DMS 273 (cell line): ENCODE results near the gene CACNA1S.

ENCODE experiments used
- DNase-seq: peaks from one replicate; lab custom pipeline; 2025; ENCODE audit not compliant: unreplicated experiment; lab: John Stamatoyannopoulos, UW

CACNA1S gene

GRCh38 chr1:201140235-201140940 lies 28.2 kb upstream of the CACNA1S start:
- DNase-seq, result no peak

GRCh38 chr1:201139756-201140155 lies 27.5 kb upstream of the CACNA1S start:
- DNase-seq, result no peak

DNA sequence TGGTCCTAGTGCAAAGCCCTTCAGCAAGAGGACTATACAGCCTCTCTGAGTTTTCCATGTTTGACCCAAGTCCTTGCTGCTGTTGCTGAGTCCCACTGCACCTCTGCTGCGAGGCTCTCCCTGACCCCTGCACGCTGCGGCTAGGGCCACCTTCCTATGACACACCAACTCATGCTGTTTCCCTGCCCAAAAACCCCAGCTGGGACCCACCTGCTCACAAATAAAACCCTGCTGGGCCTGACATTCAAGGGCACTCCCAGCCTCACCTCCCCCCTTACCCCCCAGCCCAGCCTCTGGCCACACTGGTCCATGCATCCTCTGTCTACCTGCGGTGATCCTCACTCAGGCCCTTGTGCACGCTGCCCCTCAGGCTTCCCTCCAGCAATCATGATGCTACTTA lies 27.1 kb upstream of the CACNA1S start:
- no peak for DNase-seq

- no peak for DNase-seq
These were observed 26.1 kb upstream of the CACNA1S start for GRCh38 chr1:201138311-201138840.

DNA sequence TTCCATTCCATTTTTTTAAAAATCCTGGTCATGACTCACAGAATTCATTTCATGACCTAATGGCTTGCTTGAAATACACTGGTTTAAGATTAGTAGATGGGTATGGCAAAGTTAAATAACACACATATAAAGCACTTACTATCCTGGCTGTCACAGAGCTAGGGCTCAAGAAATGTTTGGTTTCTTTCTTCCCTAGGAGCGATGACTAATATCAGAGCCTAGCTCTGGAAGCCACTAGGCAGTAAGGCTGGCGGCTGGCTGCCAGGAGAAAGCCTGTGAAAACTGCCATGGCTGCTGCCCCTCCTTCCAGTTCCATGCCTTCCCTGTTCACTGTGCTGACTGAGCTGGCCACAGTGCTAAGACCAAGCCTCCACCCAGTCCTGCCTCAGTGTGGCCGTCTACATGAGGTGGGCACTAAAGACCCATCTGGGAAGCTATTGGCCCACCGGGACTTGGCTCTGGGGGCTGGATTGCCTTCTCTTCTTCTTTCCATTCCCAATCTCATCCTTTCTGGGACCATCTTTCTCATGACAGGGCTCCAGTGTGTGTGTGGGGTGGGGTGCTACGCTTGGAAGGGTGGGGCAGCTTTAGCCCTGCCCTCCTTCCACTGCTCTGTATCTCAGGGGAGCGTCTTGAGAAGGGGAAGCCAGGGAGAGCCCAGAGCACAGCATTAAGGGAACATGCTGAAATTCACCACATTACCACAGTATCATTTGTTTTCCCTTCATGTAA lies 25.5 kb upstream of the CACNA1S start:
- no peak for DNase-seq

GRCh38 chr1:201137024-201137392 lies 24.8 kb upstream of the CACNA1S start:
- no peak for DNase-seq

- DNase-seq, result no peak
These were observed 24.3 kb upstream of the CACNA1S start for GRCh38 chr1:201136355-201137023.

DNA sequence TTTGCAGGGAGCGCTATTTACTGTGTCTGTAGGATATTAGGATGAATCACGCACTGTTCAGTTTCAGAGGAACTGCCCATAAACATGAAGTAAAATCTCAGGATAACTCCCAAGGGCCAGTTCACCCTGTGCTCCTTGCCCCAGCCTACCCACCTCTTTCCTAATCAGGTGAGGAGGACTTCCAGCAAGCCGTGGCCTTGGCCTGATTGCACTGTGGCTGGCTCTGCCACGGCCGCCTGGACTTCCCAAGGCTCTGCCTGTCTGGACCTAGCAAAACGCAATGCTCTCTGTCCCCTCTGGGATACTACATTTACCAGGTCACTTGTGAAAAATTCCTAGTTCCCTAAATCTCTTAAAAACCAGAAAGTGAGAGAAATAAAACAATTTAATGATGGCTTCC lies 22.2 kb upstream of the CACNA1S start:
- no peak for DNase-seq

- DNase-seq, result no peak
These were observed 19.2 kb upstream of the CACNA1S start for GRCh38 chr1:201131398-201131797.

- DNase-seq, result no peak
These were observed 16.7 kb upstream of the CACNA1S start for GRCh38 chr1:201128962-201129361.

DNA sequence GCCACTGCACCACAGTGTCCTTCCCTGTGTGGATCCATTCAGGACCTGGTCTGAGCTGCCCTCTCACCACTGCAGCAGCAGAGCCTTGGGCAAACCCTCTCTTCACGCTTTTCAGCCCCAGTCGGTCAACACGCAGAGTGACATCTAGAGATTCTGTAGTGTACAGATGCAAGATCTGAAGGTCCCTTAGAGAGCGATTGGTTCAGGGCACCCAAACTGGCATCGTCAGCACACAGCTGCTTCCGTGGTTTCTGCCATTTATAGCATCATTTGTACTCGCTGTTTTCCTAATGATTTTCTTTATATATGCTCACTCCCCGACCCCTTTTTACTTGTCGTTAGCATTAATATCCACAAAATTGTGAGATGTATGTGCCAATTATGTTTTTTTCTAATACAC lies 16.2 kb upstream of the CACNA1S start:
- no peak for DNase-seq

- DNase-seq, result no peak
These were observed 15.7 kb upstream of the CACNA1S start for GRCh38 chr1:201127755-201128455.

- peak; percentile 28 for DNase-seq
These were observed 14.9 kb upstream of the CACNA1S start, which contains the start of gene ASCL5 for GRCh38 chr1:201126832-201127754. Gene ASCL5 (minus strand): TSS chr1:201127184. CDS start chr1:201115372, 11,812 bp downstream.

- no peak for DNase-seq
These were observed 14.2 kb upstream of the CACNA1S start for GRCh38 chr1:201126463-201126831.

DNA sequence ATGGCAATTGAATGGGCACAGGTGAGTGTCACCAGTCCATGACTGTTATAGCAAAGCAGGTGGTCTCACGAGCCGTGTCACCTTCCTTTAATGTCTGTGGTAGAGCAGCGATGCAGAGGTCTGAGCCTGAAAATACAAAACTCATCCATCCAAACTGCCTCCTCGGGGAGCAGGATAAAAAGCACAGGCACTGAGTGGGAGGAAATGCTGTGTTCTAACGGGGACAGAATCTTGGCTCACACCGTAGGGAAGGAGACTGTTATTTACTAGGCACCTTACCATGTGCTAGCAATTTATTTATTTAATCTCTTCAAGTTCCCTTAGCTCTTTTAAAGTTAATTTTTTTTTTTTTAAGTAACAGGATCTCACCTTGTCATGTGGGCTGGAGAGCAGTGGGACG lies 13.6 kb upstream of the CACNA1S start:
- no peak for DNase-seq

- peak; percentile 54 for DNase-seq
These were observed 12.8 kb upstream of the CACNA1S start for GRCh38 chr1:201125019-201125418.

DNA sequence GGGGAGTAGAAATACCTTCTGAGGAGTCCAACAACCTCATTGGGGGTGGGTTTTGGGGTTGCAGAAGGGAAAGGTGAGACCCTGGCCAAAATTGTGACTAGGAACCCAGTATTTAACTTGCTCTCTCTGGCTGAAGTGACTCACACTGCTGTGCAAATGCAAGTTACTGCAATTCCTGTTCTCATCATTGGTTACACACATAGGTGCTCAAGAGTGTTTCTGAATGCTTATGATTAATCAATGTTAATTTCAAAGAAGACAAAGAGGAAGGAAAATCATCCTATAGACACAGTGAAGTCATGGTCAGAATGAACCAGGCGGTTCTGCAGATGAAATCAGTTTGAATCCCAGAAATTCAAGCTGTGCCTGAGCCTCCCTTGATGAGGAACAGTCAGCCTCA lies 11.6 kb upstream of the CACNA1S start:
- no peak for DNase-seq

DNA sequence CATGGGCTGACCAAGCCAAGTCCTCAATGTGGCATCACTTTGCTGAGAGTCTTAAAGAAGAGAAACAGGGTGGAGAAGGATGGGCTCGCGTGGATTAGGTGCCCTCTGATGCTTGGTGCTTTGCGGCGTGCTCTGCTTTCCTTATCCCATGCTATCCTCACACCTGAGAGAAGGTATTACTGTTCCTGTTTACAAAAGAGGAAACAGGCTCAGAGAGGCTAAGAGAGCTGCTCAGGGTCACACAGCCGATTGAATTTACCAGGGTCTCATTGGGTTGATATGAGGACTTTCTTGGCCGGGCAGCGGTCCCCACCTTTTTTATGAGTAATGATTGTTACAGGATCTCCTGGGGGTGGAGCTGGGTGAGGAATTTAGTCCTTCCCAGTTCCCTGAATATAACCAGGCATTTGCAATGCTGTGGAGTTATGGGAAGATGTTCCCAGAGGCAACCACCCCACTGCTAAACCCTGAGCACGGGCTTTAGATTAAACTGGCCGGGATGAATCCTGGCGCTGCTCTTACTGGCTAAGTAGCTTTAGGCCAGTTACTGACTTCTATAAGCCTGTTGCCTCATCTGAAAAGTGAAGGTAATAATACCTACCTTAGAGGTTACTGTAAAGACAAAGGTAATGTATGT lies 10.2 kb upstream of the CACNA1S start:
- DNase-seq, result no peak
